Stimulated activated CD4-positive, alpha-beta T cell treated with anti-CD3 and anti-CD28 coated beads, TNF-alpha, amount 100 ng/mL, for 24 hours (primary cell): ENCODE results near the gene CRTAP.
A peak's percentile ranks its signal among the peaks of the same experiment; 100 is the strongest.
"Not testable (repeated sequence)": the region's sequence is repeated elsewhere in the genome, so short reads cannot be mapped to it uniquely, and the experiment has no call there.

Experiments used
- DNase-seq, 3 experiments: peaks; one replicate each; pipeline ENCODE4 v3.0.0-alpha.2; 2020; ENCODE audit warnings: low read depth in 3 of 3

Gene CRTAP

GRCh38 chr3:33139996-33140395, 26.2 kb downstream of the CRTAP start:
- DNase-seq = no peak

GRCh38 chr3:33141006-33141405, 27.2 kb downstream of the CRTAP start:
- no peak for DNase-seq

- peak in 1 of 3 experiments; percentile 25 for DNase-seq
Observed at GRCh38 chr3:33144433-33144832, 30.6 kb downstream of the CRTAP start.

DNA sequence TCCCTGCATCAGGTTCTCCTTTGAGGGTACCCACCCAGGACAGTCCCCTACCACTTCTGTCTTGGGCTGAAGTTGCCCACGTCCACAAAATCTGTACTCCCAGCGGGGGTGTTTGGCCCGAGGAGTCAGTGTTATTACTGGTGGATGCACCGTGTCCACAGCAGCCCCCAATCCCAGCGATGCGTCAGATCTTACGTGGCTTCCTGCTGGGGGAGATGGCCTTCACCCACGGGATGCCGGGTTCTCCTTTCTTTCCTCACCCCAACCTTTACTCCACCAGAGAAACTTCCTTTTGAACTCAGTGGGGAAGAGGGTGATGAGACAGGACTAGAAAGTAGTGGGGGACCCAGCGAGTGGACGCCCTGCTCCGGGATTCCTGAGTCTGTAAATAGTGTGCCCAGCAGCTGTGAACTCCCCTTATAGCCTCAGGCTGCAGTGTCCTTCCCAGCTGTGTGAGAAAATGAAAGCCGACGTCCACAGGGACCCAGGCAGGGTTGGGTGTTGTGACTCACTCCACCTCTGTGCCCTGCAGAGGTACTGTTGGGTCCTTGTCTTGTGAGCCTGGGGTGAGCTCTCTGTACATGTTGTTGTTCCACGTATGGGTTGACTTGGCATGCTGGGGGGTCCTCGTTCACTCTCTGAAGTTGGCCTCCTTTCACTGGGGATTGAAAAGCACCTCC, 31.5 kb downstream of the CRTAP start:
- no peak for DNase-seq

DNA sequence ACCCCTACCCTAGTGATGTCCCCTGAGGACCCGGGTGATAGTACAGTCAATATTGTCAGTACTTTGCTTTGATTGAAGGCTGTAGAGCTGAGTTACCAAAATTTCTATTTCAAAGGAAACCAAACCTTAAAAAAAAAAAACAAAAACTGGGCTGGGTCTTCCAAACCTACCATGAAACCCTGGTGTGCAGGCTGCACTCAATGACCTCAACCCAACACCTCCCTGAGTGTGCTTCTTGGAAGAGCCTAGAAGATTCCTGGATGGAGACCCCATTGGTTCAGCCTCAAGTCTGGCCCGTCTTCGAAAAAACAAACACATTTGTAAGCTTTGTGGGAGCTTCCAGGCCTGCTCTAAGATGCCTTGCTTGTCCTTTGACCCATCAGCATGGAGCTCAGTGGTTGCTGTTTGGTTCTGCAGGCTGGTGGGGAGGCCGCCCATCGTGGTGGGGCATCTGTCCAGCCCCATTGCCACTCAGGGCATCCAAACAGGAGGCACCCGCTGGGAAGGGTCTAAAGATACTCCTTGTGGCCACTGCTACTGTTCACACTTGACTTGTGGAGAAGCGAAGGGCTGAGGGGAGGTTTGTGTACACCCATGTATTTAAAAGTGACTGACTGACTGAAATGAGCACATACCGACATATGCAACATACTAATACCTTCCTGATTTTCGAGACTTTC, 32.2 kb downstream of the CRTAP start:
- DNase-seq = no peak

- DNase-seq = no peak
Observed at GRCh38 chr3:33146791-33147445, 33.1 kb downstream of the CRTAP start.

GRCh38 chr3:33149342-33149741, 35.5 kb downstream of the CRTAP start:
- DNase-seq = no peak

GRCh38 chr3:33152363-33153360, 38.8 kb downstream of the CRTAP start:
- DNase-seq = no peak

- no peak for DNase-seq
Observed at GRCh38 chr3:33153782-33154181, 40.0 kb downstream of the CRTAP start.

DNA sequence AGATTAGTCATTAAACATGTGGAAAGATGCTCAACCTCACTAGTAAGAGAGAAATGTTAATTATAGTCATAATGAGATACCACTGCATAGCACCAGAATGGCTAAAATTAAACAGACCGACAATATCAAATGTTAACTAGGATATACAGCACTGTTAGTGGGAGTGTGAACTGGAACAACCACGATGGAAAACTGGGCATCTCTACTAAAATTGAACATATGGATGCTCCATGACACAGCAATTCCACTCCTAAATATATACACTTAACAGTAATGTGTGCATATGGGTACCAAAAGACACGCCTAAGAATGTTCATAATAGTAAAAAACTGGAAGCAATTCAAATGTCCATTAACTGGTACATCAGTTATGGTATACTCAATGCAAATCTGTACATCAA, 41.5 kb downstream of the CRTAP start:
- no peak for DNase-seq

DNA sequence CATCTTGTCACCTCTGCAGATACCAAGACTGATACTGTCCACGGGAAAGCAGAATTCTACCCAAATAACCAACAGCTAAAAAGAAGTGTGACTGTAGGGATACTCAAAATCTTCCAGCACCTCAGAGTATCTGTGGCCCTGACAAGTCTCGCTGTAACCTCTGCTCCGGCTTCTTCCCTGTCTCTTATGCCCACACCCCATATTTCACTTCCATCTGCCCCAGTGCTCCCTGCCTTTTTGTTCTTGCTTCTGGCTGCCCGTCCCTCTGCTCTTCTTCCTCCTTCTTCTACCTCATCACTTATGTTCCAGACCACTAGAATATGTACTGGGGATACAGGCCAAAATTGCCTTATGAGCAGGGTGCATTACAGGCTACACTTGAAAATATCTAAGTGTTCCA, 45.4 kb downstream of the CRTAP start:
- DNase-seq = no peak

- no peak for DNase-seq
Observed at GRCh38 chr3:33159981-33160380, 46.2 kb downstream of the CRTAP start.

DNA sequence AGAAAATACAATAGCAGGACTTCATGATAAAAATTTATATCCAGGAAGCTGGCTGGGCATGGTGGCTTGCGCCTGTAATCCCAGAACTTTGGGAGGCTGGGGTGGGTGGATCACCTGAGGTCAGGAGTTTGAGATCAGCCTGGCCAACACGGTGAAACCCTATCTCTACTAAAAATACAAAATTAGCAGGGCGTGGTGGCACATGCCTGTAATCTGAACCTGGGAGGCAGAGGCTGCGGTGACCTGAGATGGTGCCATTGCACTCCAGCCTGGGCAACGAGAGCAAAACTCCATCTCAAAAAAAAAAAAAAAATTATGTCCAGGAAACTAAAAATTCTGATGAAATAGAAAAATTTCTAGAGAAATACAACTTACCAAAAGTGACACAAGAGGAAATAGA, 48.8 kb downstream of the CRTAP start:
- not testable (repeated sequence) for DNase-seq

DNA sequence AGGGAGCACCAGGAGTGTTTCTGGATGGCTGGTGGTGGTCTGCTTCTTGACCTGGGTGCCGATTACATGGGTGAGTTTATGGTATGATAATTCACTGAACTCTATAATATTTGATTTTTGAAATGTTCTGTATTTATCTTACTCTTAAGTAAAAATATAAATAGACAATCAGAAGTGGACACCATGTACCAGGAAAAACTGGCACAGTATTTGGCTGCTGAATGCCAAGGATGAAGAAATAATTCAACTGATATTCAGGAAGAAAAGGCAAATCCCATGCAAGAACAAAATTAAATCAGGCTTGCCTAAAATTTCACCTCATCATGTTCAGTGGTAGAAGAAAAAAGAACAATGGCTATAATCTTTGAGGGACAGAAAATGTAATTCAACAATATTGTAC, 51.6 kb downstream of the CRTAP start:
- no peak for DNase-seq

GRCh38 chr3:33166095-33166494, 52.3 kb downstream of the CRTAP start:
- DNase-seq = no peak

DNA sequence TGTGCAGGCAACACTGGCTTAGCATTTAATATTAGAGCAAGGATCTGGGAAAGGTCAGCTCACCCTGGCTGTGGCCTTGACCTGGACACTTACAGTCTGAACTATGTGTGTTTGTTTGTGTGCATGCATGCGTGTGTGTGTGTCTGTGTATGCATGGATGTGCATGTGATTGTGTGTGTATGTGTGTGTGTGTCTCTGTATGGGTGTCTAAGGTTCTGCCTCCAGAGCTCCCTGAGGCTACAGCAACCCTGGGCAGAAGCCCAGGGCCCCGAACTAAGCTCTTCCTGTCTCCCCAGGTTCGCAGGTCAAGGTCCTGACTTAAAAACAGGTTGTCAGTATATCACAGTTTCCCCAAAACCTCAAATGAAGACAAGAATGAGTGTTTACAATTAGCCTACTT, 53.5 kb downstream of the CRTAP start:
- DNase-seq = no peak

- DNase-seq = no peak
Observed at GRCh38 chr3:33167716-33168336, 54.0 kb downstream of the CRTAP start.

GRCh38 chr3:33170531-33170930, 56.7 kb downstream of the CRTAP start:
- DNase-seq = no peak

- no peak for DNase-seq
Observed at GRCh38 chr3:33171580-33171979, 57.8 kb downstream of the CRTAP start.

GRCh38 chr3:33173103-33173502, 59.3 kb downstream of the CRTAP start:
- DNase-seq = no peak

- no peak for DNase-seq
Observed at GRCh38 chr3:33173672-33174071, 59.9 kb downstream of the CRTAP start.
